NCI-H146 treated with DMSO at 0.1 percent for 48 hours (cell line): Measurements from ENCODE around the gene CCDC28A.
"Not testable (repeated sequence)": the region's sequence is repeated elsewhere in the genome, so short reads cannot be mapped to it uniquely, and the experiment has no call there.

Experiments
- DNase-seq: peaks from one replicate; lab custom pipeline; 2025; ENCODE audit not compliant: unreplicated experiment; lab: John Stamatoyannopoulos, UW

Gene CCDC28A

GRCh38 chr6:138773177-138774091 lies at the start of gene CCDC28A:
TSS of gene CCDC28A (plus strand) at chr6:138773769. CDS start at chr6:138776121, 2,352 bp downstream.
- peak; percentile 99 for DNase-seq

- DNase-seq = no peak
These were observed 49.6 kb upstream of the CCDC28A start for GRCh38 chr6:138724015-138724414.

- DNase-seq = no peak
These were observed 47.4 kb upstream of the CCDC28A start for GRCh38 chr6:138726066-138726756.

GRCh38 chr6:138726757-138727097 lies 46.8 kb upstream of the CCDC28A start:
- DNase-seq = no peak

GRCh38 chr6:138727182-138727581 lies 46.4 kb upstream of the CCDC28A start:
- DNase-seq = no peak

GRCh38 chr6:138728662-138729061 lies 44.9 kb upstream of the CCDC28A start:
- DNase-seq = no peak

GRCh38 chr6:138730037-138730436 lies 43.5 kb upstream of the CCDC28A start:
- not testable (repeated sequence) for DNase-seq

GRCh38 chr6:138734585-138734984 lies 39.0 kb upstream of the CCDC28A start:
- DNase-seq = no peak

GRCh38 chr6:138736640-138737039 lies 36.9 kb upstream of the CCDC28A start:
- DNase-seq = no peak

- DNase-seq = no peak
These were observed 21.6 kb upstream of the CCDC28A start for GRCh38 chr6:138752017-138752416.

- DNase-seq = no peak
These were observed 16.4 kb upstream of the CCDC28A start for GRCh38 chr6:138757136-138757535.

- peak; percentile 62 for DNase-seq
These were observed 7.5 kb upstream of the CCDC28A start for GRCh38 chr6:138765896-138766655.

GRCh38 chr6:138769102-138769676 lies 4.4 kb upstream of the CCDC28A start:
- no peak for DNase-seq

- no peak for DNase-seq
These were observed 883 bp upstream of the CCDC28A start for GRCh38 chr6:138772596-138773176.

- DNase-seq = no peak
These were observed 801 bp downstream of the CCDC28A start for GRCh38 chr6:138774370-138774769.

GRCh38 chr6:138776659-138777058 lies 3.1 kb downstream of the CCDC28A start:
- DNase-seq = no peak

GRCh38 chr6:138778331-138778730 lies 4.8 kb downstream of the CCDC28A start:
- no peak for DNase-seq

- no peak for DNase-seq
These were observed 8.7 kb downstream of the CCDC28A start for GRCh38 chr6:138782243-138782642.

GRCh38 chr6:138785079-138785478 lies 11.5 kb downstream of the CCDC28A start:
- no peak for DNase-seq

GRCh38 chr6:138785980-138786379 lies 12.4 kb downstream of the CCDC28A start:
- no peak for DNase-seq

GRCh38 chr6:138787138-138787537 lies 13.6 kb downstream of the CCDC28A start:
- DNase-seq = no peak
